Measurements from ENCODE around the gene MMD2.

Gene MMD2

DNA sequence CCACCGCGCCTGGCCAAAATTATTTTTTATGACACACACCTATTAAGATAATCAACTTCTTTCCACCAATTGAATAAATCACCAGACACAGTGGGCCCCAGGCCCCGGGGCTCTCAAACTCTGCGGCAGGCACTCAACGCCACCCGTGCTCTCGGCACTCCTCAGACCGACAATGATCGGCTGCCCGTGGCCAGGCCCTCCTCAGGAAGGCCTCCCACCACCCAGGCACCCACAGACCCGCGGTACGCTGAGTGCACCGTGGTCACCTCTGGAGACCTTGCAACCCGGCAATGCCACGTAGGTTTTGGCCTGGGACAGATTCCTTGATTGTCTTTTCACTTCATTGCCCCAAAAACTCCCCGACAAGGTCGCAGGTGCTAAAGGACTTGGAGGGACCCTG is 82.4 kb downstream of the MMD2 start:
- H3K36me3 Mint-ChIP-seq (ENCODE audit: low read depth) = no peaks in the 10 kb centered on the region
- peaks cover 11% of the 10 kb centered on the region for H3K27me3 Mint-ChIP-seq
- H3K4me3 Mint-ChIP-seq = no peak overlapping the region
- H3K27ac Mint-ChIP-seq = no peak overlapping the region
- H3K9me3 Mint-ChIP-seq = no peaks in the 10 kb centered on the region
- H3K4me1 Mint-ChIP-seq (ENCODE audit: low read depth) = no peaks in the 10 kb centered on the region

DNA sequence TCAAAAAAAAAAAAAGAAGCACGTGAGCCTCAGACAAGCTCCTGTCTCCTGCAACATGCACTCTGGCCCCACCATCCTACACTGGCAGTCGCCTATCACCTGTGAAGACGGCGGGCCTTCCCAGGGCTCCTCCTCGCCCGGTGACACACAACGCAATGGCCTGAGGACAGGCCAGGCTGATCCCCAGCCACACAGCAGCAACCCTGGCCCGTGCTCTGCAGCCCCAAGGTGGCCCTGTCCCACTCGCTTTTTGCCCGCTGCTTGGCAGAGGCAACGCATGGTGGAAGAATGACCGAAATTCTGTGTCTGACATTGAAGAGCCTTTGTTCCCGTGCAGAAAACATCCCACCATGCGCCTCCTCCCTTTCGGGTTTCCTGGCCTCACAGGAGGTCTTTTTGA is 83.6 kb downstream of the MMD2 start:
- H3K27me3 Mint-ChIP-seq = peaks cover 14% of the 10 kb centered on the region
- H3K4me3 Mint-ChIP-seq = no peak overlapping the region
- no peaks in the 10 kb centered on the region for H3K9me3 Mint-ChIP-seq
- no peak overlapping the region for H3K27ac Mint-ChIP-seq
- no peaks in the 10 kb centered on the region for H3K36me3 Mint-ChIP-seq (ENCODE audit: low read depth)
- H3K4me1 Mint-ChIP-seq (ENCODE audit: low read depth) = no peaks in the 10 kb centered on the region

DNA sequence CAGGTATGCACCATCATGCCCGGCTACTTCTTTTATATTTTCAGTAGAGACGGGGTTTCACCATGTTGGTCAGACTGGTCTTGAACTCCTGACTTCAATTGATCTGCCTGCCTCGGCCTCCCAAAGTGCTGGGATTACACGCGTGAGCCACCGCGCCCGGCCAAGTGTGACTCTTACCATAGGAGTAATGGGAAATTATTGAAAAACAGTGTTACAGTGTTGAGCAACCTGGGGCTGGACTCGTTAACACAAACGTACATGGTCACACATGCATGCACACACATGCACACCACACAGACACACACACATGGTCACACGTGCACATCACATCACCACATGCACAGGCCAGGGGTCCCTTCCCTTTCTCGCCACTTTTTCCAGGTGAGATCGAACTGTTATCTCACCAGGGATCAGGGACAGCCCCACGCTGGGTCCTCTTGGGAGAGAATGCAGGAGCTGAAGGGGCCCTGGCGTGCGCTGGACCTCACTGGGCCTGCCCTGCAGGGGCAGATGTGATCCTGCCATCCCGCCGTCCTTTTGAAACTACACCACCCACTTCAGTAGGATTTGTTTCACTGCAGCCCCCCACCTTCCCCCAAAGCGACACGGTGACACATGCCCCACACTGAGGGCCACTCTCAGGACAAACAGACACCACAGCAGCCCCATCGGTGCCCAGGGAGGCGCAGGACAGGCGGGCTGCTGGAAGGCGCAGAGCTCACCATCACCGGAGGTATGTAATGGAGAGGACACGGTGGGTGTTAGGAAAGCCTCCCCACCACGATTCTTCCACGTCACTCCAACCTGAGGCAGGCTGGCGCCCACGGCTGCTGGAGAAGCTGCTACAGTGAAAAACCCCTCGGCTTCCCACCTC is 85.7 kb downstream of the MMD2 start:
- no peak overlapping the region for H3K4me3 Mint-ChIP-seq
- H3K36me3 Mint-ChIP-seq (ENCODE audit: low read depth) = no peaks in the 10 kb centered on the region
- no peaks in the 10 kb centered on the region for H3K4me1 Mint-ChIP-seq (ENCODE audit: low read depth)
- no peak overlapping the region for H3K27ac Mint-ChIP-seq
- H3K9me3 Mint-ChIP-seq = no peaks in the 10 kb centered on the region
- H3K27me3 Mint-ChIP-seq = peaks cover 19% of the 10 kb centered on the region

DNA sequence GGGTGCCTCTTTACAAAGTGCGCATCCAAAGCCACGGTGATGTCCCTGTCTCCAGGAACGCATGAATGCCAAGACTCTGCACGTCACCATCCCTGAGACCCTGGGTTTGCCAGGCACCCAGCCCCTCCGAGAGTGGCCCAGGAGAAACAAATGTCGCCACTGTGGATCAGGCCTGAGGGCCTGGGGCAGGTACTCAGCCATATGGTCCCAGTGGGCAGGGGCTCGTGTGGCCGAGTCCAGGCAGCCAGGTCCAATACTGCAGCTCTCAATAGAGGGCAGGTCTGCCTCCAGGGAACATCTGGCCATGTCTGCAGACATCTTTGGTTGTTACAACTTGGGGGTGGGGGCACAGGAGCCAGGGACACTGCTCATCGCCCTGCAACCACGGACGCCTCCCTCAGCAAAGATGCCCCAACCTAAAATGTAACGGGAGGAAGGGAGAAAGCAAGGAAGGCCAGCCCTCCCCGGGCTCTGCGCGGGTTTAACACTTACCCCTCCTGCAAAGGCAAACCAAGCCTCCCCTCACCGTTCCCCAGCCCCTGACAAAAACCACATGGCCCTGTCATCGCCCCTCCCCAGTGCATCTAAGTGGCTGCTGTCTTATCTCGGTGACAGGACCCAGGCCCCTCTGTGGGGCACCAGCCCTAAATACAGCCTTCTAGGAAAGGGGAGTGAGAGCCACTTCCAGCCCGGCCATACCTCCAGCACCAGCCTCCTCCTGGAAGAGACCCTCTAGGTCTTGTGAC is 86.9 kb downstream of the MMD2 start:
- Mint-ChIP-seq H3K4me1 (ENCODE audit: low read depth) (no peaks in the 10 kb centered on the region), H3K36me3 (ENCODE audit: low read depth) (no peaks in the 10 kb centered on the region), H3K27me3 (peaks cover 17% of the 10 kb centered on the region), H3K9me3 (no peaks in the 10 kb centered on the region), H3K27ac (no peak overlapping the region), H3K4me3 (no peak overlapping the region)

DNA sequence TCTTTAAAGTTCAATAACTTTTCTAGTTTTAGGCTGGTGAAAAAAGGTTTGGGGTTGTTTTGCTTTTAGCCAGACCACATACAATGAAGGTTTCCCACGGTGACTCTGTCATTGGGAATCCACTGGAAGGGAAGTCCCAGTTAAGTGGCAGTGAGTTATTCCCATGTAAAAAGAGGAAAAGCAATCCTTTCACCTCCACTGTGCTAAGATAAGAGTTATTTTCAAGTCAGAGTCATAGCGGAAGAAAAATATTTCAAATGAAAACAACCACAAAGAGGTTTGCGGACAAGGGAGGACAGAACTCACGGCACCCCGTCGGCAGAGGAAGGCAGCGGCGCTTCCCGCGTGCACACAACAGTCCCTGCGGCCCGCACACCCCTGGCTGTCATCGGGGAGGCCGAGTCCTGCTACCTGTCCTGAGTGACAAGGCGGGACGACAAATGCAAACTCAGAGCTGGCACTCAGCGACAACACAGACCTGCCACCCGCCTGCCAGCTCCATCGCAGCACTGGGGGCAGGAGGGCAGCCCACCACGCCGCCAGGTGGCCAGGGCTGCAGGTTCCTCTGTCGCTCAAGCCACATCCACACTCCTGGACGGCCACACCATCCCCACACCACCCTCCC is 87.8 kb downstream of the MMD2 start:
- no peak overlapping the region for H3K4me3 Mint-ChIP-seq
- H3K9me3 Mint-ChIP-seq = no peaks in the 10 kb centered on the region
- peaks cover 15% of the 10 kb centered on the region for H3K27me3 Mint-ChIP-seq
- no peaks in the 10 kb centered on the region for H3K36me3 Mint-ChIP-seq (ENCODE audit: low read depth)
- no peak overlapping the region for H3K27ac Mint-ChIP-seq
- H3K4me1 Mint-ChIP-seq (ENCODE audit: low read depth) = no peaks in the 10 kb centered on the region

DNA sequence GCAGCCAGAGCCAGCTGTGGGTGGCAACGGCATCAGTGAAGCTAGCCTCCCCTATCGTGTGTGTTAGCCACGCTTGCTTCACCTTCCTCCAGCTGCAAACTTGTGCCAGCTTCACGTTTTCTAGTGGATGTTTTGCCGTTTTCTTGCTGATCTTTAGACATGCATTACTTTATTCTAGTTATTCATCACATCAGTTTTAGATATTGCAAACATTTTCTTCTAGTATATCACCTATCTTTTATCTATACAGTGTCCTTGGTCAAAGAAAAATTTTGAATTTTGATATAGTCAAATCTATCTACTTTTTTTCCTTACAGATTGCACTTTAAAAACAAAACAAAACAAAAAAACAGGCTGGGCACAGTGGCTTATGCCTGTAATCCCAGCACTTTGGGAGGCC is 90.5 kb downstream of the MMD2 start:
- no peak overlapping the region for H3K4me3 Mint-ChIP-seq
- no peaks in the 10 kb centered on the region for H3K4me1 Mint-ChIP-seq (ENCODE audit: low read depth)
- peaks cover 6% of the 10 kb centered on the region for H3K9me3 Mint-ChIP-seq
- H3K36me3 Mint-ChIP-seq (ENCODE audit: low read depth) = no peaks in the 10 kb centered on the region
- H3K27ac Mint-ChIP-seq = no peak overlapping the region
- H3K27me3 Mint-ChIP-seq = peaks cover 37% of the 10 kb centered on the region

DNA sequence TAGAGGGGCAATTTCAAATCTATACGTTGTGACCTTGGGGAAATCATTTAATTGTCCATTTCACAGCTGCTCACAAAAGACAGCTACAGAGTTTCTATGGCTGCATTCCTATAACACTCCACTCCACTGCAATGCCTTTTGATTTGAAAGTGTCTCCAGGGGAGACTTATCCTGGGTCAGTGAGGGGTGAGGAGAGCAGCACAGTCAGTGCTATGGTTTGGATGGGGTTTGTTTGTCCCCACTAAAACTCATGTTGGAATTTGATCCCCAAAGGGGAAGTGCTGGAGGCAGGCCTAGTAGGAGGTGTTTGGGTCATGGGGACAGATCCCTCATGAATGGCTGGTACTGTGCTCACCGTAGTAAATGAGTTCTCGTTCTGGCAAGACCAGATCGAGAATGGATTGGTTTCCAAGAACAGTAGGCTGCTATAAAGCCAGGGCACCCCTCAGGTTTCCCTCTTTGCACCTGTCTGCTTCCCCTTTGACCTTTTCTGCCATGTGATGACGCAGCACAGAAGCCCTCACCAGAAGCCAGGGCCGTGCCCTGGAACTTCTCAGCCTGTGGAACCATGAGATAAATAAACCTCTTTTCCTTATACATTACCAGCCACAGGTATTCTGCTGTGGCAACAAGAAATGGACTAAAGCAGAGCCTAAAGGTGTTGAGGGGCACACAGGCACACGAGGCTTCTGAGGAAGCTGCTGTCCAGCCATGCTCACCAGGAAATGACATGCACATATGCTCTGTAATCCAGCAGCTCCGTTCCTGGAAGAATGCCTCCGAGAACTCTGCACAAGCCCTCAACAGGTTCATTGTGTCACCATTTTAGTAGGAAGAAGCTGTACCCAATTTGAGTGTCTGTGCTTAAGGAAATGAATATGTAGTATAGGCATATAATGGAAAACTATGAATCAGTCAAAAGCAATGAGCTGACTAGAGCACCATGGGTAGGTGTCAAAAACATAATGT is 92.2 kb downstream of the MMD2 start:
- Mint-ChIP-seq H3K9me3 (peaks cover 10% of the 10 kb centered on the region), H3K4me3 (no peak overlapping the region), H3K27me3 (peaks cover 52% of the 10 kb centered on the region), H3K36me3 (ENCODE audit: low read depth) (peaks cover 4% of the 10 kb centered on the region), H3K27ac (no peak overlapping the region), H3K4me1 (ENCODE audit: low read depth) (no peaks in the 10 kb centered on the region)

DNA sequence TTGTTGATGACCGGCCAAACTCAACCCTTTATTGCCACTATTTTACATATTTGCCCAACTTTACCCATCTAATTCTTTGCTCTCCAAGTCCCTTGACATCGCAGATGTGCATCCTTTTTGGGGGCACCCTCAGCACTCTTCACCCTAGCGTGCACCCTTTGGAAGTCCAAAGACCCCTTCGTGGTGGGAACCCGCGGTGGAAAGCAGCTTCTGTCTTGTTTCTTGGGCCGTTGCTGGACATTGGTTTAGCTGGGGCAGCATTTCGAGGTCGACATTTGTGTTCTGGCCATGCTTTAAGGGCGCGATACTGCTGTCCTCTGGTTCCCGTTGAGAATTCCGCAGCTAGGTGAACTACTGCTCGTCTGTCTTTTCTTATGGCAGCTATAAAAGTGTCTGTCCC is 96.8 kb downstream of the MMD2 start:
- Mint-ChIP-seq H3K4me3 (peak overlapping the region; percentile 58), H3K27me3 (peaks cover 67% of the 10 kb centered on the region), H3K36me3 (ENCODE audit: low read depth) (peaks cover 8% of the 10 kb centered on the region), H3K9me3 (peaks cover 14% of the 10 kb centered on the region), H3K27ac (no peak overlapping the region), H3K4me1 (ENCODE audit: low read depth) (no peaks in the 10 kb centered on the region)

DNA sequence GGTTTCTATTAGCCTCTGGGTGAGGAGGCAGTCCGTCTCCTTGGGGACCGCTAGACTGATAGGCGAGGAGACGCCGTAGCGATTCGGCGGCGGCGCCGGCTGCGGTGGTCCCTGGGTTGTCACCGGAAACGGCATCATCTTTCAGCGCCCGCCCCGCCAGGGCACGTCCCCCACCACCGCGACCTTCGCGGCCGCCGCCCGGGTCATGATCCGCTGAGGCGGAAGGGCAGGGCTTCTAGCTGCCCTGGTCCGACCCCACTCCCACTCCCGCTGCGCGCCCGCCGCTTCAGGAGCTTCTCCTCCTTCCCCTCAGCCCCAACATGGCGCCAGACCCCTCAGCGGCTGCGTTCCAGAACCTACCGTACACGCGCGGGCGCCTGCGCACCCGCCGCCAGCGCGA is 97.3 kb downstream of the MMD2 start, which contains the start of gene PAPOLB:
TSS of gene PAPOLB (minus strand) at position 358 of the 400 bp plus-strand sequence. CDS start at position 138, 220 bp downstream.
- Mint-ChIP-seq H3K9me3 (peaks cover 14% of the 10 kb centered on the region), H3K4me3 (peak within 1 kb of the TSS; percentile 58), H3K27ac (no peak within 1 kb of the TSS), H3K4me1 (ENCODE audit: low read depth) (no peaks in the 10 kb centered on the region), H3K36me3 (ENCODE audit: low read depth) (peaks cover 8% of the 10 kb centered on the region), H3K27me3 (peaks cover 70% of the 10 kb centered on the region)

DNA sequence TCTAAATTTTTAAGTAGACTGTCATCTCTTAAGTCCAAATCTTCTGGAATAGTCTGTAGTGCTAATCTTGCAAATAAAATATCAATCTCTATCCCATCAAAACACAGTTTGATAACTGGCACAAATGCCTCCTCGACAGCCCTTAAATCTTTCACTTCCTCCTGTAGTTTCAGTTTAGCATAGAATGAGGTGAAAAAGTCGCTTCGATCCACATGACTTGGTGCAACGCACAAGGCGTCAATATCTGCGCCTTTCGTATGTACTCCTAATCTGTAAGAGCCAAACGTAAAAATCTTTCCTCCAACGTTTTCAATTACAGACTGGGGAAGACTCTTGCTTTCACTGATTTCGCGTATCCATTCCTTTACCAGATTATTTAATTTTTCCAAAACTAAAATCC is 97.8 kb downstream of the MMD2 start:
- Mint-ChIP-seq H3K27ac (no peak overlapping the region), H3K4me1 (ENCODE audit: low read depth) (no peaks in the 10 kb centered on the region), H3K4me3 (peak overlapping the region; percentile 58), H3K9me3 (peaks cover 14% of the 10 kb centered on the region), H3K27me3 (peaks cover 70% of the 10 kb centered on the region), H3K36me3 (ENCODE audit: low read depth) (peaks cover 8% of the 10 kb centered on the region)

DNA sequence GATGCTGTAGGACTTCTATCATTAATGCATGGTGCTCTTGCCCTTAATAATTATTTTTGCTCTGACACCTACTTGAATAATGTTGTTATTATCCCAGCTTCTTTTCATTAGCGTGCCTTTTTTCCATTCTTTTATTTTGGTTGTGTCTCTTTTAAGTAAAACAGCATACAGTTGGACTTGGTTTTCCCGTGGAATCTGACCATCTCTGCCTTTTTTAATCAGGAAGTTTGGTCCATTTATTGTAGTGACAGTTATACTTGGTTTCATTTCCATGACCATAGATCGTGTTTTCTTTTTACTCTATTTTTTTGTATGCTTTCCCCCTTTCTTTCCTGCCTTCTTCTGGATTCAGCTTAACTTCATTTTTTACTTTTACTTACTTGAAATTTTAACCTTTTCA is 101.8 kb downstream of the MMD2 start:
- Mint-ChIP-seq H3K36me3 (ENCODE audit: low read depth) (peaks cover 3% of the 10 kb centered on the region), H3K4me3 (no peak overlapping the region), H3K27me3 (peaks cover 40% of the 10 kb centered on the region), H3K4me1 (ENCODE audit: low read depth) (peaks cover 3% of the 10 kb centered on the region), H3K27ac (no peak overlapping the region), H3K9me3 (peaks cover 4% of the 10 kb centered on the region)

DNA sequence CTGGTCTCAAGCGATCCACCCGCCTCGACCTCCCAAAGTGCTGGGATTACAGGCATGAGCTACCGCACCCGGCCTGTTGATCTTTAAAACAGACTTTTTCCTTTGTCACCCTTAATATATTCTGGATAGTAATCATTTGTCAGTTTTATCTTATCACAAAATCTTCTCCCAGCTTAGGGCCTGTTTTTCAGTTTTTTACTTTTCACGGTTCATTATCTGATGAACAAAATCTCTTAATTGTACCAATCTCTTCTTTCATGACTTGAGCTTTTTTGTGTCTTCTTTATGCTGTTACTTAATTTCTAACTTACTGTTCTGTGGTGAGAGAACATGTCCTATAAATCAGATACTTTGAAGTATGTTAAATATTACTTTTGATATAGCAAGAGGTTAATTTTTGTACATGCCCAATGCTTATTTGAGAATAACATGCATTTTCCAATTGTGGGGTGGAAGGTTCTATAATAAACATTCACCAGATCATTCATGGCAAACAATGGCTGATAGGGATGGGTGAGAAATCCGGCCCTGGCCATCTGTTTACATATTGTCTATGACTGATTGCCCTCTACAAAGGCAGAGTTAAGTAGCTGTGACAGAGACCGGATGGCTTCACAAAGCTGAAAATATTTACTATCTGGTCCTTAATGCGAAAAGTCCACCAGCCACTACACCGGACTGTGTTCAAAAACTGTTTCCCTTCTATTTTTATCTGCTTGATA is 102.5 kb downstream of the MMD2 start:
- Mint-ChIP-seq H3K4me3 (no peak overlapping the region), H3K4me1 (ENCODE audit: low read depth) (peaks cover 10% of the 10 kb centered on the region), H3K27ac (no peak overlapping the region), H3K27me3 (peaks cover 37% of the 10 kb centered on the region), H3K36me3 (ENCODE audit: low read depth) (peaks cover 3% of the 10 kb centered on the region), H3K9me3 (peaks cover 4% of the 10 kb centered on the region)
